ENCODE results near the gene CDH6.

CDH6 gene

DNA sequence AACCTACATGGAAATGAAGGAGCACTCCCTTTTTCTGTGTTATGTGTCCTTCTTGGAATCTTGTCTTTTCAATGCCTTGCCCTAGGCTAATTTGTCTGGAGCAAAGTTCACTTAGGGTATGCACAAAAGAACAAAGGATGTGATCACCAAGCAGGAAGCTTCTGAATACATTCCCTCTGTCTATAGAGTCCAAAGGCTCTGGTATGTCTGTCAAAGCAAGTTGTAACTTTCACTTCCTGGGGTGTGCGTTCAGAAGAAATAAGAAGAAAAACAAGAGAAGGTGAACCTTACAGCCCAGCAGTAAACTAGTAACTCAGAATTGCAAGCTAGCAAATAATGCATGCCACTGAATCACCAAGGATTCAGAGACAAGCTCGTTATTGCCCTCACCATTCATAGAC, 31.7 kb upstream of the CDH6 start:
- TF ChIP-seq, protein P1, sequence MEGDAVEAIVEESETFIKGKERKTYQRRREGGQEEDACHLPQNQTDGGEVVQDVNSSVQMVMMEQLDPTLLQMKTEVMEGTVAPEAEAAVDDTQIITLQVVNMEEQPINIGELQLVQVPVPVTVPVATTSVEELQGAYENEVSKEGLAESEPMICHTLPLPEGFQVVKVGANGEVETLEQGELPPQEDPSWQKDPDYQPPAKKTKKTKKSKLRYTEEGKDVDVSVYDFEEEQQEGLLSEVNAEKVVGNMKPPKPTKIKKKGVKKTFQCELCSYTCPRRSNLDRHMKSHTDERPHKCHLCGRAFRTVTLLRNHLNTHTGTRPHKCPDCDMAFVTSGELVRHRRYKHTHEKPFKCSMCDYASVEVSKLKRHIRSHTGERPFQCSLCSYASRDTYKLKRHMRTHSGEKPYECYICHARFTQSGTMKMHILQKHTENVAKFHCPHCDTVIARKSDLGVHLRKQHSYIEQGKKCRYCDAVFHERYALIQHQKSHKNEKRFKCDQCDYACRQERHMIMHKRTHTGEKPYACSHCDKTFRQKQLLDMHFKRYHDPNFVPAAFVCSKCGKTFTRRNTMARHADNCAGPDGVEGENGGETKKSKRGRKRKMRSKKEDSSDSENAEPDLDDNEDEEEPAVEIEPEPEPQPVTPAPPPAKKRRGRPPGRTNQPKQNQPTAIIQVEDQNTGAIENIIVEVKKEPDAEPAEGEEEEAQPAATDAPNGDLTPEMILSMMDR (IDR thresholded peaks at IDR 0.05; ENCODE audit: low read depth, low read length): no peak
- no peak overlapping the region for H3K4me3 ChIP-seq (ENCODE audit: low read depth, low read length)

DNA sequence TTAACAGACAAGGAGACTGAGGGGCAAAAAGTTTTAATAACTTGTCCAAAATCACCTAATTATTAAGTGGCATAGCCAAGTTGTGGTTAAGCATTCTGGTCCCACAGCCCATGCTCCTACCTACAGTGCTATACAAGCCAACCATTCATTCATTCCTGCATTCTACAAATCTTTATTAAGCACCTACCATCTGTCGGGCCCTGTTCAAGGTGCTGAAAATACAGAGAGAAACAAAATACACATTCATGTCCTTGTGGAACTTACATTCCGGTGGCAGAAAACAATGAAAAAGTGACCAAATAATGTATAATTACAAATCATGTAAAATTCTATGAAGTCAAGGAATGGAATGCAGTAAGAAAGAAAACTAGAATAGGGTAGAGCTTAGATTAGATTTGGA, 27.8 kb upstream of the CDH6 start:
- H3K4me3 ChIP-seq (ENCODE audit: low read depth, low read length): no peak overlapping the region
- TF ChIP-seq, protein P1 (IDR thresholded peaks at IDR 0.05; ENCODE audit: low read depth, low read length): no peak

DNA sequence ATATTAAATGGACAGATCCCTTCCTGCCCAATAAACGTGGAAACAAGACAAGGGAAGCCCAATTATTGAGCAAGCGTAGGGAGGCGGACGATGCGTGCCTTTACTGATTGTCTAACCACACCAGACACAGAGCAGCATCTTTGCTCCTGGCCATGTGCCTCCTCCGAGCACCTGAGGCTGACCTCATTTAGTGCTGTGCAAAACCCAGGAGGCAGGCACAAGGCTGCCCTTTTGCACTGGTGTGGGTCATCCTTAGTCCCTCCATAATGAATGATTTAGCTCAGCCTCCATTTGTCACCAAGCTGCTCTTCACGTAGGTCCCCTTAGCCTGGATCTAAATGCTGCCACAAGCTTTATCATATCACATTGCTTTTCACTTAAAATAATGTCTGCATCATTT, 24.1 kb upstream of the CDH6 start:
- H3K4me3 ChIP-seq (ENCODE audit: low read depth, low read length): no peak overlapping the region

DNA sequence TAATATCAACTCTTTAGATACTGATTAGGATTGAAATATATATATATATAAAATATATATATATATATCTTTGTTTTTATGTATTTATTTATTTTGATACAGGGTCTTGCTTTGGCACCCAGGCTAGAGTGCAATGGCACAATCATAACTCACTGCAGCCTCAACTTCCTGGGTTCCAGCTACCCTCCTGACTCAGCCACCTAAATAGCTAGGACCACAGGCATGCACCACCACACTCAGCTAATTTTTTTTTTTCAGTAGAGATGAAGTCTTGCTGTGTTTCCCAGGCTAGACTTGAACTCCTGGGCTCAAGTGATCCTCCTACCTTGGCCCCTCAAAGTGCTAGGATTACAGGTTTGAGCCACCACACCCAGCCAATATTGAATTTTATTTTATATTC, 20.6 kb upstream of the CDH6 start:
- TF ChIP-seq, protein P1 (IDR thresholded peaks at IDR 0.05; ENCODE audit: low read depth, low read length): no peak
- no peak overlapping the region for H3K4me3 ChIP-seq (ENCODE audit: low read depth, low read length)

More for the DNA sequence above, 24.1 kb upstream of the CDH6 start:
- TF ChIP-seq, protein P1 (IDR thresholded peaks at IDR 0.05; ENCODE audit: low read depth, low read length): no peak

DNA sequence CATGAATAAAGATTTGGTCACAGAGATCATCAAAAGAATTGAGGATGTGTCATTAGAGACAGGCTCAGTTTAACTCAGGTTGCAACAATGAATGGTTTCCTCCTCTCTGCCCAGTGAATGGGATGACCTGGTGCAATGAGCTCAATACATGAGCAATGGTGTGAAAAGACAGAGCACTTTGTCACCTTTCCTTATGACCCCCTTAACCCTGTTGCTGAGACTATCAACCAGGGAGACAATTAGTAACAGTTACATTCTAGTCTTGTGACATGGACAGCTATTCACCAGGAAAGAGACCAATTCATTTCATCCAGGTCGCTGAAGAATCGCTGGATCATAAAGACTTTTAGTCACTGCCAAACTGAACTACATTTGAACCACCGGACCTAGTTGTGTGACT, 19.9 kb upstream of the CDH6 start:
- H3K4me3 ChIP-seq (ENCODE audit: low read depth, low read length): no peak overlapping the region
- TF ChIP-seq, protein P1 (IDR thresholded peaks at IDR 0.05; ENCODE audit: low read depth, low read length): no peak

DNA sequence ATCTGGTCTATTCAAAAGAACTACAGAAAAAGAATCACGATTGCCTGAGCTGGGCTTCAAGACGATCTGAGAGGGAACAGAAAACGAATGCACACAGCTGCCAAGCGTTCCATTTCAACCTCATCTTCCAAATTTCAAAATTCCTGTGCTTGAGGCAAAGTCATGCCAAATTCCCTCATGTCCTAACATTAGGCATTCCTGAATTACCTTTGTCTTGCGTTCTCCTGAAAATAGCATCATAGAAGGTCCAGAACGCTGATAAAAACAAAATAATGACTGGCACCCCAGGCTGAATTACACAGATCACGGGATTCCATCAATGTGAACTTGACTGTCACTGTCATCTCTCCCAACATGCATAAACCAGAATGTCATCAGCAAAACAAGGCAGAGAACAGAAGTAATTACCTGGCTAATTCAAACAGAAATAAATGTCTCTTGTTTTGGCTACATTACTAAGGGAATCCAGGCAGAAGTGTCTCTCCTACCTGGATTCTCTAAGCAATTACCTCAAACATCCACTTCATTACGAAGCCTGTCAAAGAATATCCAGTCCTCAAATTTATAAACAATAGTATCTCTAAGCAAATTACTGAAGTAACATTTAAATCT, 12.0 kb upstream of the CDH6 start:
- TF ChIP-seq, protein P1 (IDR thresholded peaks at IDR 0.05; ENCODE audit: low read depth, low read length): no peak
- H3K4me3 ChIP-seq (ENCODE audit: low read depth, low read length): no peak overlapping the region

DNA sequence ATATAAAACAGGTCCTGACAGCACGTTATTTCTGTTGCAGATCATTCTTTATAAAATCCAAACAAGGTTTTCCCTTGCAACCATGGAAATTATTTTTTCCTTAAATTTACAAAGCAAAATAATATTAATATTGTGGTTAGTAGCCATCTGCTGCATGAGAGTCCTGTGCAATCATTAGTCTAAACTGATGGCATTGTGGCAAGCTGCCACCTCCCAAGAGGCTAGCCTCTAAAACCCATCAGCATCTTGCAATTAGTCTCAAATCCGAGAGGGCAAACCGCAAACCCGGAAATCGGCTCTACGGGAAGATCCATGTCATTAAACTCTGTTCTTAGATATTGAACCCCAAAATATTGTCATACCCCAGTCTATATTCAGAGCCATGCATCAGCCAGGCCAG, 11.3 kb upstream of the CDH6 start:
- H3K4me3 ChIP-seq (ENCODE audit: low read depth, low read length): no peak overlapping the region
- TF ChIP-seq, protein P1 (IDR thresholded peaks at IDR 0.05; ENCODE audit: low read depth, low read length): no peak
